Breast epithelium (tissue), 3 donors: ENCODE data around the gene COL6A1.

Source experiments
- CTCF ChIP-seq, 3 donors: fragments of 450-650 bp; IDR thresholded peaks; one replicate each; pipeline ENCODE4 v1.5.1; 2016 to 2017; ENCODE audit warnings: antibody characterized with exemption in 3 of 3, mild to moderate bottlenecking in 3 of 3, moderate library complexity in 3 of 3
- POLR2A ChIP-seq: fragments of 450-650 bp; IDR thresholded peaks from one replicate; pipeline ENCODE4 v1.6.1; 2016; ENCODE audit warnings: antibody characterized with exemption, mild to moderate bottlenecking, moderate library complexity
- POLR2AphosphoS5 ChIP-seq, 3 donors: sonication (generic); formaldehyde crosslinking; IDR thresholded peaks; one replicate each; pipeline ENCODE4 v1.6.1; 2017; ENCODE audit warnings: antibody characterized with exemption in 3 of 3

- TF ChIP-seq POLR2AphosphoS5 (IDR thresholded peaks at IDR 0.05): no peak
- TF ChIP-seq POLR2A: no peak
- TF ChIP-seq CTCF (IDR thresholded peaks at IDR 0.05): no peak
Measured at GRCh38 chr21:46037331-46038325, 56.1 kb downstream of the COL6A1 start.
